ENCODE data around the gene SPOCK2. TPM values are rescaled to one million over a fixed set of nuclear protein-coding genes. Genes with fewer than 3 reads are reported as not detected.
A peak's percentile ranks its signal among the peaks of the same experiment; 100 is the strongest.

Gene SPOCK2
- total and polyA plus RNA-seq, 2 donors (not counting 1 experiment from before 2014, with no cell fraction given): 39.1 to 139 TPM

DNA sequence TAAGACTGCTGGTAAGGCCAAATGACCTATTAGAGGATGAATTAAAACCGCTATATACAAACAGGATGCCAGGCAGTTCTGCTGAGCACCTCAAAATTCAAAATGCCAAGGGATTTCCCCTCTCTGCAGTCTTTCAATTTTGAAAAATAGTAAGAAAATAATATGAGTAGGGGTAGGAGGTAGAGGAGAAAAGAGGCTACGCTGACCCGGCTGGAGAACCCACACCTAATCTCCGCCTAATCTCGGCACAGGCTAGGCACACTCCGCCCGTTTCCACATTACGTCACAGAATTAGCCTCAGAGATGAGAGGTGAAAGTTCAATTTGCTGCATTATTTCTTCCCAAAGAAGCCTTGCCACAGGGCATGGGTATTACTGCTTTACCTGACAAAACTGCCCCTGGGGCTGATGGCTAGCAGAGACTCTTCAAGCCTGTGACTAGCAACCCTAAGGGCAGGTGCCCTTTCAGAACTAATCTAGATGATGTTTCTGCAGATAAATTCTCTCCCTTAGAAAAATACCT is 21.3 kb upstream of the SPOCK2 start:
- peak overlapping the region; percentile 16 for H3K27ac Mint-ChIP-seq
- ChIA-PET CTCF (no interaction called here), POLR2A (no interaction called here)
- 85% methylated on average over 4 of the region's 8 CpGs for WGBS (ENCODE audit: insufficient coverage)
- H3K27me3 Mint-ChIP-seq: no peaks in the 10 kb centered on the region
- peaks cover 26% of the 10 kb centered on the region for H3K4me1 Mint-ChIP-seq
- no peak overlapping the region for H2AFZ ChIP-seq (ENCODE audit: insufficient read depth, low read depth, low read length, poor library complexity, severe bottlenecking)
- H3K9me3 Mint-ChIP-seq (ENCODE audit: insufficient read depth): no peaks in the 10 kb centered on the region
- intact Hi-C loops (cut with micrococcal nuclease): no loop called here
- peak overlapping the region in 1 of 2 donors; percentile 58 for H3K27ac ChIP-seq (ENCODE audit: low read length in 2 of 2)
- no peak for DNase-seq
- no peak for TF ChIP-seq EZH2 (IDR thresholded peaks at IDR 0.05; ENCODE audit: borderline replicate concordance, insufficient read depth, low read depth, low read length, poor library complexity, severe bottlenecking)
- TF ChIP-seq, protein P1, sequence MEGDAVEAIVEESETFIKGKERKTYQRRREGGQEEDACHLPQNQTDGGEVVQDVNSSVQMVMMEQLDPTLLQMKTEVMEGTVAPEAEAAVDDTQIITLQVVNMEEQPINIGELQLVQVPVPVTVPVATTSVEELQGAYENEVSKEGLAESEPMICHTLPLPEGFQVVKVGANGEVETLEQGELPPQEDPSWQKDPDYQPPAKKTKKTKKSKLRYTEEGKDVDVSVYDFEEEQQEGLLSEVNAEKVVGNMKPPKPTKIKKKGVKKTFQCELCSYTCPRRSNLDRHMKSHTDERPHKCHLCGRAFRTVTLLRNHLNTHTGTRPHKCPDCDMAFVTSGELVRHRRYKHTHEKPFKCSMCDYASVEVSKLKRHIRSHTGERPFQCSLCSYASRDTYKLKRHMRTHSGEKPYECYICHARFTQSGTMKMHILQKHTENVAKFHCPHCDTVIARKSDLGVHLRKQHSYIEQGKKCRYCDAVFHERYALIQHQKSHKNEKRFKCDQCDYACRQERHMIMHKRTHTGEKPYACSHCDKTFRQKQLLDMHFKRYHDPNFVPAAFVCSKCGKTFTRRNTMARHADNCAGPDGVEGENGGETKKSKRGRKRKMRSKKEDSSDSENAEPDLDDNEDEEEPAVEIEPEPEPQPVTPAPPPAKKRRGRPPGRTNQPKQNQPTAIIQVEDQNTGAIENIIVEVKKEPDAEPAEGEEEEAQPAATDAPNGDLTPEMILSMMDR (IDR thresholded peaks at IDR 0.05): no peak
- no peak overlapping the region for H3K9ac ChIP-seq (ENCODE audit: low read length)
- no peaks in the 10 kb centered on the region for H4K20me1 ChIP-seq (ENCODE audit: control insufficient read depth, insufficient read depth, low read length, poor library complexity, severe bottlenecking)
- H3K79me2 ChIP-seq (ENCODE audit: control insufficient read depth, insufficient read depth, low read length): peaks cover 3% of the 10 kb centered on the region
- H3K4me2 ChIP-seq (replicated peaks; ENCODE audit: low read depth, low read length, poor library complexity, severe bottlenecking): no peak overlapping the region
- no peaks in the 10 kb centered on the region for H3K36me3 ChIP-seq (replicated peaks in 1 of 2; ENCODE audit: control extremely low read depth in 1 of 2, control insufficient read depth in 1 of 2, extremely low read depth in 1 of 2, insufficient read depth in 2 of 2, low read length in 1 of 2)
- peaks cover 16 to 31% of the 10 kb centered on the region in 2 donors for H3K4me1 ChIP-seq (ENCODE audit: control insufficient read depth in 2 of 2, insufficient read depth in 2 of 2, low read length in 2 of 2)
- no peak overlapping the region for H3K4me3 Mint-ChIP-seq
- no peaks in the 10 kb centered on the region for H3K9me3 ChIP-seq (ENCODE audit: control extremely low read depth in 1 of 3, control insufficient read depth in 2 of 3, insufficient read depth in 1 of 3, low read length in 2 of 3)
- H3K4me3 ChIP-seq (ENCODE audit: control extremely low read depth in 1 of 5, extremely low read depth in 1 of 5, insufficient read depth in 1 of 5, low read depth in 2 of 5, low read length in 4 of 5): no peak overlapping the region
- no peak for ATAC-seq (ENCODE audit: low read depth)
- no peaks in the 10 kb centered on the region for H3K27me3 ChIP-seq (replicated peaks in 1 of 4; ENCODE audit: control extremely low read depth in 1 of 4, control insufficient read depth in 3 of 4, insufficient read depth in 4 of 4, low read length in 3 of 4)

DNA sequence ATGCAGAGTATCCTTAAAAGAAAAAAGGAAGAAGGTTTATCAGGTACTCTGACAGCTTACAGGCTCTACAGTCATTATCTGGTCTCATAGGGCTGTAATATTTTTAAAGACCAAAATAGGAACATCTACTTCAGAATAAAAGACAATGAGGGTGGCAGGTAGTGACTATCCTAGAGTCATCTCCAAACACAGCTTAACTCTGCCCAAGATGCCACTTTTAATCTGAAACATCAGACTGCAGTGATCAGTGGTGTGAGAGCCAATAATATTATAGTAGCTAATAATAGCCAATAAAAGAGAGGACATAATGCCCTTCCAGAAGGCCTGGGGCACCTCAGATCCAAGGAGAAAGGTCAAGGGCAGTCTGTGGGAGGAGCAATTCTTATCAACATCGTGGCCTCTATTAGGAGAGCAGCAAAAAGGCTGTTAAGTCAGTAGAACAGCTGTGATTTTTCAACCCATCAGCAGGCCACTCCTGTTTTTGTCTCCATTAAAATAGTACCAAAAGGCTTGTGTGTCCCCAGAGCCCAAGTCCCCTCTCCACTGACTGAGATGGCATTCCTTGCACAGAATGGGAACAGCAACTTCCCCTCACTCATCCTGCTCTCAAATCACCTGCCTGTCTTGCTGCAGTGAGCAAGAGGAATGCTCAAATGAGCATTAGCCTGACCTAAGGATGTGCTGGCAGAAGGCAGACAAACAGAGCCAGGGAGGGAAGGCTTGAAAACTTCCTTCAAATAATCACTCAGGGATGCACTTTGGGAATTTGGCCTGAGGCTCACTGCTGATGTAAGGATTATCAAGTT is 20.7 kb upstream of the SPOCK2 start:
- Mint-ChIP-seq H3K4me1 (peaks cover 26% of the 10 kb centered on the region), H3K27ac (peak overlapping the region; percentile 16), H3K9me3 (ENCODE audit: insufficient read depth) (no peaks in the 10 kb centered on the region), H3K27me3 (no peaks in the 10 kb centered on the region), H3K4me3 (no peak overlapping the region)
- Histone ChIP-seq H3K4me2 (replicated peaks; ENCODE audit: low read depth, low read length, poor library complexity, severe bottlenecking) (no peak overlapping the region), H3K79me2 (ENCODE audit: control insufficient read depth, insufficient read depth, low read length) (peaks cover 3% of the 10 kb centered on the region), H3K9me3 (ENCODE audit: control extremely low read depth in 1 of 3, control insufficient read depth in 2 of 3, insufficient read depth in 1 of 3, low read length in 2 of 3) (no peaks in the 10 kb centered on the region), H3K27ac (ENCODE audit: low read length in 2 of 2) (peak overlapping the region in 1 of 2 donors; percentile 58), H3K4me3 (ENCODE audit: control extremely low read depth in 1 of 5, extremely low read depth in 1 of 5, insufficient read depth in 1 of 5, low read depth in 2 of 5, low read length in 4 of 5) (no peak overlapping the region), H3K36me3 (replicated peaks in 1 of 2; ENCODE audit: control extremely low read depth in 1 of 2, control insufficient read depth in 1 of 2, extremely low read depth in 1 of 2, insufficient read depth in 2 of 2, low read length in 1 of 2) (no peaks in the 10 kb centered on the region), H4K20me1 (ENCODE audit: control insufficient read depth, insufficient read depth, low read length, poor library complexity, severe bottlenecking) (no peaks in the 10 kb centered on the region), H3K27me3 (replicated peaks in 1 of 4; ENCODE audit: control extremely low read depth in 1 of 4, control insufficient read depth in 3 of 4, insufficient read depth in 4 of 4, low read length in 3 of 4) (no peaks in the 10 kb centered on the region), H2AFZ (ENCODE audit: insufficient read depth, low read depth, low read length, poor library complexity, severe bottlenecking) (no peak overlapping the region), H3K4me1 (ENCODE audit: control insufficient read depth in 2 of 2, insufficient read depth in 2 of 2, low read length in 2 of 2) (peaks cover 16 to 31% of the 10 kb centered on the region in 2 donors), H3K9ac (ENCODE audit: low read length) (no peak overlapping the region)
- WGBS (ENCODE audit: insufficient coverage): no CpG with 5 or more reads among the region's 1 CpG
- intact Hi-C loops (cut with micrococcal nuclease): no loop called here
- DNase-seq (no peak), ATAC-seq (ENCODE audit: low read depth) (no peak)
- TF ChIP-seq, protein P1 (IDR thresholded peaks at IDR 0.05): no peak
- TF ChIP-seq EZH2 (IDR thresholded peaks at IDR 0.05; ENCODE audit: borderline replicate concordance, insufficient read depth, low read depth, low read length, poor library complexity, severe bottlenecking): no peak
- ChIA-PET POLR2A (interaction anchor here (0.5 to 0.9 kb wide), 2 partner anchors 109 to 557 kb away, joined by 3 to 8 read pairs; no protein-coding TSS in a partner anchor), CTCF (interaction anchor here (0.9 to 1.6 kb wide), 3 partner anchors 60 to 229 kb away, joined by 3 to 6 read pairs (median 4); no protein-coding TSS in a partner anchor)

All from B cell (primary cell).